Uterus (tissue), 2 donors: ENCODE measurements around the gene AUH.

Experiments
- CTCF ChIP-seq, 4 experiments: fragments of 200-600 bp in 2 of 4; fragments of 450-650 bp in 2 of 4; sonication (generic) in 2 of 4; IDR thresholded peaks; one replicate each; pipeline ENCODE4 v1.5.1; 2016 to 2019; ENCODE audit warnings: antibody characterized with exemption in 4 of 4, mild to moderate bottlenecking in 2 of 4, moderate library complexity in 1 of 4
- POLR2A ChIP-seq, 2 donors: fragments of 450-650 bp; IDR thresholded peaks; one replicate each; pipeline ENCODE4 v1.6.1; 2016; ENCODE audit warnings: antibody characterized with exemption in 2 of 2, mild to moderate bottlenecking in 1 of 2, moderate library complexity in 1 of 2

GRCh38 chr9:91349115-91349555, 12.6 kb downstream of the AUH start:
- TF ChIP-seq CTCF (IDR thresholded peaks at IDR 0.05) (no peak), POLR2A (IDR thresholded peaks at IDR 0.05) (no peak)
